ENCODE data around the gene OOSP4A.
"Not testable (repeated sequence)": the region's sequence is repeated elsewhere in the genome, so short reads cannot be mapped to it uniquely, and the experiment has no call there.

Gene OOSP4A

DNA sequence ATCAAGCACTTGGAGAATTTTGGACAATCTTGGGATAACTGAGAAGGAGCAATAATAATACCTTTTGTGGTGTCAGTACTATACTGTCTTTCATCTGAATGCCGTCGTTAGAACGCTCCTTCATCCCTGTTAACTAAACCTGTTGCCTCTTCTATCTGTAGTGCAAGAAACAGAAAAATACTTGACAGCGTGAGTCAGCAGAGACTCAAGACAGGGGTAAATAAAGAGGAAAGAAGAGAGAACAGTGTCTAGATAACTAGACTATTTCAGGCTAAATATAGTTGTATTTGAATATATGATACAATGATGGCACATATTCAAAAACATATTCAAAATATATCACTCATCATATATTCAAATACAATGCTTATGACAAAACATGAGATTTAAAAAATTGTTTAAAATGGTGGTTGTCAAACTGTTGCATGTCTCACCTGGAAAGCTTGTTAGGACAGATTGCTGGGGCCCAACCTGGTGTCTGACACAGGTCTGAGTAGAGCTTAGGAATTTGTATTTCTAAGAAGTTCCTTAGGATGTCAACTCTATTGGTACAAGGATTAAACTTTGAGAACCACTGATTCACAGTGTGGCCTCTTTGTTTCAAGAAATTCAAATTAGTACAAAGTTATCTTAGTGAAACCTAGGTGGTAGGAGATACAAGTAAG, 17.4 kb downstream of the OOSP4A start:
- no peak for DNase-seq (ENCODE audit: low read depth in 2 of 2)

DNA sequence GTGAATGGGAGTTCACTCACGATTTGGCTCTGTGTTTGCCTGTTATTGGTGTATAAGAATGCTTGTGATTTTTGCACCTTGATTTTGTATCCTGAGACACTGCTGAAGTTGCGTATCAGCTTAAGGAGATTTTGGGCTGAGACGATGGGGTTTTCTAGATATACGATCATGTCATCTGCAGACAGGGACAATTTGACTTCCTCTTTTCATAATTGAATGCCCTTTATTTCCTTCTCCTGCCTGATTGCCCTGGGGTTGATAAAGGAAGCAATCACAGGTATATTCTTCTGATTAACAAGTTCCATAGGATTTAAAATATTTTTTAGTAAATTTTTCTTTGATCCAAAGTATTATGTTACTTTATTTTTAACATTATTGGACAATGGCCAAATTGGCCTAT, 18.2 kb downstream of the OOSP4A start:
- not testable (repeated sequence) for DNase-seq (ENCODE audit: low read depth in 2 of 2)

DNA sequence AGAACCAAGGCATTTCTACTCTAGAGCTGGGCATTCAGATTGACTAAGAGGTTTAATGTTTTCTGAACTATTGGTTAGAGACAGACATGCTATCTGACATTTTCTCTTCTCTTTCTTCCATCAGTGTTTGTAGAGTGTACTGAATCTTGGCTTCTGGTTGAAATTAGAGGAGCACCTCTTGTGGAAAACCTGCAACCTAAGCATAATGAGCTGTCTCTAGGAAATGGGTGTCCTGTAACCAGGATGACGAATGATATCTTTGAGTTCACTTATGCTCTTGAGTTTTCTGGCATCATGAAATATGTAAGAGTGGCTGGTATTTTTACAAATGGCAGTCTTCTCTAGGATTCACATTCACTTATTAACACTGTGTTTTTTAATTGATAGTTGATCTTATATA, 19.4 kb downstream of the OOSP4A start:
- DNase-seq (ENCODE audit: low read depth in 2 of 2) = no peak

DNA sequence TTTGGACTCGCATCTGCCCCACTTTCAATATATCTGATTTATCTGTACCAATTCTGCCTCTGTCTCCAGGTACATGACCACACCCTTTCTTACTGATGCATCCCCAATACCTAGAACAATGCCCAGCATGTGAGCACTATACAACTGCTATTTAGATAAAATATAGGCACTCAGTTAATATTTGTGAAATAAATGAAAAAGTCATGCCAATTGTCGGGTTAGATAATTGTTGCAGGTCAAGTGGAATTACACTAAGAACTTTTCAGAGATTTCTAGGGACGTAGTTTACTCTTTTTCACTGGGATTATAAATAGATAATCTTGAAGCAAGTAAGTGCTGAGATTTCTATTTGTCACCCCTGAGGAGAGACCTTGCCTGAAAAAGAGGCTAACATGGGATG, 20.5 kb downstream of the OOSP4A start:
- no peak for DNase-seq (ENCODE audit: low read depth in 2 of 2)

DNA sequence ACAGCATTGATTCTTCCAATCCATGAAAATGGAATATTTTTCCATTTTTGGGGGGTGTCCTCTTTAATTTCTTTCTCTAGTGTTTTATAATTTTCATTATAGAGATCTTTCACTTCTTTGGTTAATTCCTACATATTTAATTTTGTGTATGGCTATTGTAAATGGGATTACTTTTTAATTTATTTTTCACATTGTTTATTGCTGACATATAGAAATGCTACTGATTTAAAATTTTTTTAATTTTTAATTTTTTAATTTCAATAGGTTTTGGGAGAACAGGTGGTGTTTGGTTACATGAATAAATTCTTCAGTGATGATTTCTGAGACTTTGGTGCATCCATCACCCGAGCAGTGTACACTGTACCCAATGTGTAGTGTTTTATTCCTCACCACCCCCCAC, 26.6 kb downstream of the OOSP4A start:
- no peak for DNase-seq (ENCODE audit: low read depth in 2 of 2)

DNA sequence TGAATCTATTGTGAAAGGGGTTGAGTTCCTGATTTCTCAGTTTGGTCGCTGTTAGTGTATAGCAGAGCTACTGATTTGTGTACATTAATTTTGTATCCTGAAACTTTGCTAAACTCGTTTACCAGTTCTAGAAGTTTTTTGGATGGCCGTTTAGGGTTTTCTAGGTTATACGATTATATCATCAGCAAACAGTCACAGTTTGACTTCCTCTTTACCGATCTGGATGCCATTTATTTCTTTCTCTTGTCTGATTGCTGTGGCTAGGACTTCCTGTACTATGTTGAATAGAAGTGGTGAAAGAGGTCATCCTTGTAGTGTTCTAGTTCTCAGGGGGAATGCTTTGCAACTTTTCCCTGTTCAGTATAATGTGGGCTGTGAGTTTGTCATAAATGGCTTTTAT, 28.6 kb downstream of the OOSP4A start:
- DNase-seq (ENCODE audit: low read depth in 2 of 2) = no peak

DNA sequence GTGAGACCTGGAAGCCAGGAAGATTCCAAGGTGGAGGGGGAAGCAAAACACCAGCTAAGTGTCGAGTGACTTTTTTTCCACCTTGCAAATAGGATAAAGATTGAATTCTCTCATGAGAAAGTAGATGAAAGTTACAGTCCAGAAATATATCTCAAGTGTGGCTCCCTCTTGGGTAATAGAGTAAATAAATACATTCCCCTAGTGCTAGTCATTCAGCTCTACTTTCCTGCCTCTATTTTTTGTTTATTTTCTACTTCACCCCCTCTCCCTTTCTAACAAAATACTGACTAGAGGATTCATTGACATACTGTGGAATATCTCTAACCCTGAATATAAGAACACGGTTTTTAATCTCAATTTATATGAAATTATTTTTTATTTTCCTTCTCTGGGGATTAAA, 34.0 kb downstream of the OOSP4A start:
- no peak for DNase-seq (ENCODE audit: low read depth in 2 of 2)

DNA sequence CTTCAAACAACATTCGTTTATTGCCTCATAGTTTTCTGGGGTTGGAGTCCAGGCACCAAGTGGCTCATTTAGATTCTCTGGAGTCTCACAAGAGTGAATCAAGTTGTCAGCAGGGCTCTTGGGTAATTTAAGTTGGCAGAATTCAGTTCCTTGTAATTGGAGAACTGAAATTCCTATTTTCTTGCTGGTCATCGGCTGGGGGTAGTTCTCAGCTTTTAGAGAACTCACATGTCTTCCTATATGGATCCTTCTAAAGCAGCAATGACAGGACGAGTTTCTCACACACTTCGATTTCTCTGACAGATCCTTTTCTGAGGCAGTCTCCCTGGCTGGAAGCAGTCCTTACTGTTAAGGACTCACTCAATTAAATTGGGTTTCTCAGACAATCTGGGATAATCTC, 35.9 kb downstream of the OOSP4A start:
- no peak for DNase-seq (ENCODE audit: low read depth in 2 of 2)

DNA sequence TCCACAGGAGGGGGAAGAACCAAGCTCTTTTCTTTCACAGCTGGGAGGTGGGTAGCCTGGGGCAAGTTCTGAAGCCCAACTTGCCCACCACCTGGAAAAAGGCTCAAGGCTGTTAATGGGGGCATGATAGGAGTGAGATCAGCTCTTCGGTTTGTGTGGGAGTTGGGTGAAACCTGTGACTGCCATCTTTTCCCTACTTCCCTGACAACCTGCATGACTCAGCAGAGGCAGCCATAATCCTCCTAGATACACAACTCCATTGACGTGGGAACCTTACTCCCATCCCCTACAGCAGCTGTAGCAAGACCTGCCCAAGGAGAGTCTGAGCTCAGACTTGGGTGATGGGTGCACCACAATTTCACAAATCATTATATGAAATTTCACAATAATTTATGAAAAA, 39.9 kb downstream of the OOSP4A start:
- no peak for DNase-seq (ENCODE audit: low read depth in 2 of 2)

DNA sequence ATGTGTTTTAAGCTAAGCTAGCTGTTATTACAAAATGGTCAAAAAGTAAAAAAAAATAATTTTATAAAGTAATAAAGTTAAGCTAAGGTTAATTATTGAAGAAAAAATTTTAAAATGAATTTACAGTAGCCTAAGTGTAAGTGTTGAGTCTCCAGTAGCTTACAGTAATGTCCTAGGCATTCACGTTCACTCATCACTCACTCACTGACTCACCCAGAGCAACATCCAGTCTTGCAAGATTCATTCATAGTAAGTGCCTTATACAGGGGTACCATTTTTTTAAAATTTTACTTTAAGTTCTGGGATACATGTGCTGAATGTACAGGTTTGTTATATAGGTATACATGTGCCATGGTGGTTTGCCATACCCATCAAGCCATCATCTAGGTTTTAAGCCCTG, 41.5 kb downstream of the OOSP4A start:
- DNase-seq (ENCODE audit: low read depth in 2 of 2) = no peak

DNA sequence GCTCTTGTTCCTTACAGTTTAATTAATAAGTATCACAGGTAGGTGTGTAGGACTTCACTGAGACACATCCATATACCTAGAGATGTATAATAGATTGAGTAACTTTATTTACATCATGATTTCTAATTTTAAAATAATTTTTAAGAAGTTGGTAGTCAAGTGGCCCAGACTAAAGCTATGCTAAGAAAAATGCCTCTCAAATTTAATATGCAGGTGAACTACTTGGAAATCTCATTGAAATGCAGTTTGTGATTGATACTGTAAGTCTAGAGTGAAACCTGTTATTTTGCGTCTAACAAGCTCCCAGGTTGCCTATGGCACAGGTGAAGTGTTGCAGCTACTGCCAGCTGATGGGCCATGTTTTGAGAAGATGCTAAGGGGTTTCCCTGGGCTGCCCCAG, 53.0 kb downstream of the OOSP4A start, which contains the start of gene OOSP4B:
Gene OOSP4B (plus strand): TSS at position 301 of the 400 bp plus-strand sequence.
- no peak for DNase-seq (ENCODE audit: low read depth in 2 of 2)

DNA sequence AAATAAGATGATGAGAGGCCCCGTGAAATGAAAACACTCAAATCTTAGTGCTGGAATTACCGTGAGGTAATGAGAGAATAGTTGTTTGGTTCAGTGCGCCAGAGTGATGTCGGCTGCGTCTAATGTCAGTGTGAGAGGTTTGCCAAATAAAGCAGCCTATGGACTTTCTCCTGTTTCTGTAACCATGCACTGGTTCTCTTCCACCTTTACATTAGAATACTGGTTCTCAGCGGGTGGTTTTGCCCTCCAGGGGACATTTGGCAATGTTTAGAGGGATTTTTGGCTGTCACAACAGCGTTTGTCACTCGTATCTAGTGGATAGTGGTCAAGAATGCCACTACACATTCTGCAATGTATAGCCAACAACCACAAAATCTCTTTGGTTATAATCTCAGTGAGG, 54.2 kb downstream of the OOSP4A start:
- DNase-seq (ENCODE audit: low read depth in 2 of 2) = no peak
